AG09309 (cell line): ENCODE results near the gene MTMR12.

Experiments used
- DNase-seq: peaks from one replicate; pipeline ENCODE4 v3.0.0-alpha.2; 2010; ENCODE audit warnings: low read depth
- H3K4me3 ChIP-seq: 2 replicates; pipeline ENCODE4 v1.5.1; 2011; ENCODE audit warnings: mild to moderate bottlenecking, low read depth, low read length, moderate library complexity; ENCODE audit not compliant: control insufficient read depth
- CTCF ChIP-seq: IDR thresholded peaks from 2 replicates; pipeline ENCODE4 v1.5.1; 2011; ENCODE audit warnings: mild to moderate bottlenecking, low read depth, low read length, inconsistent platforms; ENCODE audit not compliant: insufficient read depth, control insufficient read depth; ENCODE audit errors: missing control alignments

MTMR12 gene

GRCh38 chr5:32182463-32183063, 130.2 kb downstream of the MTMR12 start:
- DNase-seq, result no peak
- no peak for TF ChIP-seq CTCF
- H3K4me3 ChIP-seq, result no peak overlapping the region
